HL-60 (cell line): ENCODE results near the gene REEP2.

Source experiments
- DNase-seq, 2 experiments: peaks; one replicate each; pipeline ENCODE4 v3.0.0-alpha.2; 2010 to 2020; ENCODE audit warnings: low read depth in 1 of 2, low spot score in 1 of 2
- H3K27ac ChIP-seq: fragments of 250-450 bp; sonication (Bioruptor Pico); replicated peaks from 2 replicates; pipeline ENCODE4 v1.5.1; 2020; ENCODE audit warnings: mild to moderate bottlenecking, moderate library complexity
- H3K27me3 ChIP-seq: fragments of 250-450 bp; sonication (Bioruptor Pico); 2 replicates; pipeline ENCODE4 v1.5.1; 2021; ENCODE audit warnings: mild to moderate bottlenecking, moderate library complexity; ENCODE audit not compliant: insufficient read depth, poor library complexity, severe bottlenecking
- H3K4me3 ChIP-seq: replicated peaks from 2 replicates; pipeline ENCODE4 v1.5.1; 2011; ENCODE audit warnings: mild to moderate bottlenecking, control low read depth, low read length; ENCODE audit not compliant: insufficient read depth
- GABPA ChIP-seq: IDR thresholded peaks from 2 replicates; pipeline ENCODE4 v1.6.1; 2012; ENCODE audit warnings: low read depth
- POLR2AphosphoS5 ChIP-seq: IDR thresholded peaks from 2 replicates; pipeline ENCODE4 v1.6.1; 2012; ENCODE audit warnings: low read depth
- REST ChIP-seq: IDR thresholded peaks from 2 replicates; pipeline ENCODE4 v1.6.1; 2012; ENCODE audit warnings: low read depth; ENCODE audit not compliant: insufficient replicate concordance
- SPI1 ChIP-seq: IDR thresholded peaks from 2 replicates; pipeline ENCODE4 v1.6.1; 2012; ENCODE audit warnings: low read depth, mild to moderate bottlenecking, borderline replicate concordance
- TF ChIP-seq, protein P1 (sequence below): IDR thresholded peaks from one replicate; pipeline ENCODE4 v1.5.1; 2011; ENCODE audit warnings: low read length, control low read depth, inconsistent platforms; ENCODE audit not compliant: insufficient read depth

REEP2 gene

DNA sequence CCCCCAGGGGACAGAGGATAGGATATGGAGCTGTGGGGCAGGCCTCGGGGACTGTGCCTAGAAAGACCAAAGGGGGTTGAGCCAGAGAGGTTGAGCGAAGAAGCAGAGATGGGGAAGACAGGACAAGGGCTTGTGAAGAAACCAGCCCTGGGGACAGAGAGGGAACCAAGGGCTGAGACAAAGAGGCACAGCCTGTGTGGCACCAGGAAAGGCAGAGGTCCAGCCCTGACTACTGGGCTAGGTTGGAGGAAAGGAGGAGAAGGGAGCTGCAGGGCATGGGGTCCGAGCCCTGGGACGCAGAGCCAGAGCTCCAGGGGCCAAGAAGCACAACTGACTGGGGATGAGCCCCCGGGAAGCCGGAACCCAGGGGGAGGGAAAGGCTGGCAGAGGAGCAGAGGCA, 9.2 kb downstream of the REEP2 start:
- DNase-seq = no peak
- H3K27ac ChIP-seq = no peak overlapping the region
- TF ChIP-seq REST = no peak
- no peak for TF ChIP-seq GABPA
- TF ChIP-seq, protein P1, sequence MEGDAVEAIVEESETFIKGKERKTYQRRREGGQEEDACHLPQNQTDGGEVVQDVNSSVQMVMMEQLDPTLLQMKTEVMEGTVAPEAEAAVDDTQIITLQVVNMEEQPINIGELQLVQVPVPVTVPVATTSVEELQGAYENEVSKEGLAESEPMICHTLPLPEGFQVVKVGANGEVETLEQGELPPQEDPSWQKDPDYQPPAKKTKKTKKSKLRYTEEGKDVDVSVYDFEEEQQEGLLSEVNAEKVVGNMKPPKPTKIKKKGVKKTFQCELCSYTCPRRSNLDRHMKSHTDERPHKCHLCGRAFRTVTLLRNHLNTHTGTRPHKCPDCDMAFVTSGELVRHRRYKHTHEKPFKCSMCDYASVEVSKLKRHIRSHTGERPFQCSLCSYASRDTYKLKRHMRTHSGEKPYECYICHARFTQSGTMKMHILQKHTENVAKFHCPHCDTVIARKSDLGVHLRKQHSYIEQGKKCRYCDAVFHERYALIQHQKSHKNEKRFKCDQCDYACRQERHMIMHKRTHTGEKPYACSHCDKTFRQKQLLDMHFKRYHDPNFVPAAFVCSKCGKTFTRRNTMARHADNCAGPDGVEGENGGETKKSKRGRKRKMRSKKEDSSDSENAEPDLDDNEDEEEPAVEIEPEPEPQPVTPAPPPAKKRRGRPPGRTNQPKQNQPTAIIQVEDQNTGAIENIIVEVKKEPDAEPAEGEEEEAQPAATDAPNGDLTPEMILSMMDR = no peak
- no peak for TF ChIP-seq SPI1
- TF ChIP-seq POLR2AphosphoS5 = no peak
- H3K4me3 ChIP-seq = no peak overlapping the region
- H3K27me3 ChIP-seq = no peaks in the 10 kb centered on the region

DNA sequence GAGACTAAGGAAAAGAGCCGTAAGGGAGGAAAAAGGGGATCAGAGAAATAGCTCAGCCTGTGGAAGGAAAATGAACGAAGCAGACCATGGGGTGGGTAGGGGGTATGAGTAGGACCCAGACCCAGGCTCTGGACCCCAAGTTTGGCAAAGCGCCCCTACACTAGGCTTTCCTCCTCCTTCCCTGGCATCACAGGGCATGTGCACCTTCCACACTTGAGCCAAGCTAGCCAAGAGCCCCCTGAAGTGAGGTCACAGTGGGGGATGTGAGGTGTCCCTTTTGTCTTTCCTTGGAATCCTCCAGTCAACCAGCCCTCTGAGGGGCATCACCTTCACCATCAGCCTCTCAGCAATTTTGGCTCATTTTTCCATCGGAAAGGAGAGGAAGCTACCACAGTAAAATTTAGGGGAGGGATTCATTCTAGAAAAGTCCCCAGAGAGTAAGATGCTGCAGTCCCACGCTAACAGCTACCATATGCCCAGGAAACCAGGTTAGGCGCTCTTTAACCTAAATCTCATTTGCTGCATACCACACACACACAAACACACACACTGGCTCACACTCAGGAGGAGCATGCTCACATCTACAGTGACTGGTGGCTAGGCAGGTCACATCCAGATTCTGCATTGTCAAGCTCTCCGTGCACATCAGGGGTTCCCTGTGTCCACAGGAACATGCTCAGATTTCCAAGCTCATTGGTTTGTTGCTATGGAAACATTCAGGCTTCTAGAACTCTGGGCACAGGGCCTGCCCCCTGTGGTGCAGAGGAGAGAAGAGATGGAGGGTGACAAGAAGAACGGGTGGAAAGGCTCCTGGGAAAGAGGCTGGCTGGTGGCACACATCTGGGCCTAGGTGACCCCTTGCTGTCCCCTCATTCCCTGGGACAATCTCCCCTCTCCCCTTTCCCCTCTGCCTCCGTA, 9.9 kb downstream of the REEP2 start:
- H3K4me3 ChIP-seq = no peak overlapping the region
- DNase-seq = no peak
- H3K27ac ChIP-seq = no peak overlapping the region
- TF ChIP-seq, protein P1 = no peak
- TF ChIP-seq SPI1 = no peak
- H3K27me3 ChIP-seq = no peaks in the 10 kb centered on the region

- H3K27ac ChIP-seq = no peak overlapping the region
- no peaks in the 10 kb centered on the region for H3K27me3 ChIP-seq
- peak in 1 of 2 experiments; percentile 61 for DNase-seq
- TF ChIP-seq, protein P1 = peak; percentile 40
- TF ChIP-seq REST = no peak
- H3K4me3 ChIP-seq = no peak overlapping the region
Measured at GRCh38 chr5:138449501-138450239, 10.8 kb downstream of the REEP2 start.
